Osteoblast (primary cell): ENCODE data around the gene SLC35F1. TPM values are rescaled to one million over a fixed set of nuclear protein-coding genes. Genes with fewer than 3 reads are reported as not detected.

Experiments used
- DNase-seq: peaks from one replicate; pipeline ENCODE4 v3.0.0; 2011; ENCODE audit warnings: low spot score, mixed read lengths; ENCODE audit not compliant: insufficient read length; ENCODE audit errors: missing footprints
- H2AFZ ChIP-seq: 2 replicates; pipeline ENCODE4 v1.6.0; 2011; ENCODE audit warnings: mild to moderate bottlenecking, low read length
- H3K27ac ChIP-seq: 2 replicates; pipeline ENCODE4 v1.5.1; 2011; ENCODE audit warnings: mild to moderate bottlenecking, low read depth, low read length, moderate library complexity
- H3K27me3 ChIP-seq: 2 replicates; pipeline ENCODE4 v1.6.0; 2012; ENCODE audit warnings: mild to moderate bottlenecking, control low read depth, inconsistent platforms, low read length, moderate library complexity; ENCODE audit not compliant: insufficient read depth
- H3K36me3 ChIP-seq: 2 replicates; pipeline ENCODE4 v1.5.1; 2011; ENCODE audit warnings: mild to moderate bottlenecking, low read length, control low read depth, moderate library complexity; ENCODE audit not compliant: insufficient read depth
- H3K4me1 ChIP-seq: 2 replicates; pipeline ENCODE4 v1.5.1; 2011; ENCODE audit warnings: mild to moderate bottlenecking, low read length, control low read depth, moderate library complexity; ENCODE audit not compliant: insufficient read depth
- H3K4me2 ChIP-seq: 2 replicates; pipeline ENCODE4 v1.6.0; 2011; ENCODE audit warnings: mild to moderate bottlenecking, low read length; ENCODE audit not compliant: insufficient read depth
- H3K4me3 ChIP-seq: fragments of 200-600 bp; sonication (generic); 3 replicates; pipeline ENCODE4 v1.5.1; 2012; ENCODE audit warnings: mild to moderate bottlenecking, low read length, inconsistent platforms; ENCODE audit not compliant: insufficient read depth
- H3K79me2 ChIP-seq: 2 replicates; pipeline ENCODE4 v1.6.0; 2012; ENCODE audit warnings: mild to moderate bottlenecking, low read length, control low read depth, inconsistent platforms; ENCODE audit not compliant: insufficient read depth
- H3K9me3 ChIP-seq: 2 replicates; pipeline ENCODE4 v1.5.1; 2011; ENCODE audit warnings: low read depth, low read length, control low read depth
- H4K20me1 ChIP-seq: 2 replicates; pipeline ENCODE4 v1.6.0; 2012; ENCODE audit warnings: mild to moderate bottlenecking, low read length, control low read depth; ENCODE audit not compliant: insufficient read depth
- total RNA-seq: library from RNA; depleted of rRNA; stranded (reverse); fragments of >200 nt; gene quantifications from 2 replicates; pipeline ENCODE4 v1.2.3, GENCODE V29; 2012
- TF ChIP-seq, protein P1 (sequence below): IDR thresholded peaks from 2 replicates; pipeline ENCODE4 v1.5.1; 2011; ENCODE audit warnings: mild to moderate bottlenecking, low read depth, low read length, moderate library complexity; ENCODE audit errors: extremely low read depth

SLC35F1 gene
- total RNA-seq, 1 donor = under 0.01 TPM

GRCh38 chr6:118335325-118335816 lies 428.3 kb downstream of the SLC35F1 start:
- Histone ChIP-seq H3K27ac (no peak overlapping the region), H3K4me1 (no peaks in the 10 kb centered on the region), H3K79me2 (no peaks in the 10 kb centered on the region), H3K9me3 (no peaks in the 10 kb centered on the region), H4K20me1 (no peaks in the 10 kb centered on the region), H3K4me3 (no peak overlapping the region), H2AFZ (no peak overlapping the region), H3K27me3 (no peaks in the 10 kb centered on the region), H3K36me3 (no peaks in the 10 kb centered on the region), H3K4me2 (no peak overlapping the region)
- no peak for DNase-seq
- TF ChIP-seq, protein P1, sequence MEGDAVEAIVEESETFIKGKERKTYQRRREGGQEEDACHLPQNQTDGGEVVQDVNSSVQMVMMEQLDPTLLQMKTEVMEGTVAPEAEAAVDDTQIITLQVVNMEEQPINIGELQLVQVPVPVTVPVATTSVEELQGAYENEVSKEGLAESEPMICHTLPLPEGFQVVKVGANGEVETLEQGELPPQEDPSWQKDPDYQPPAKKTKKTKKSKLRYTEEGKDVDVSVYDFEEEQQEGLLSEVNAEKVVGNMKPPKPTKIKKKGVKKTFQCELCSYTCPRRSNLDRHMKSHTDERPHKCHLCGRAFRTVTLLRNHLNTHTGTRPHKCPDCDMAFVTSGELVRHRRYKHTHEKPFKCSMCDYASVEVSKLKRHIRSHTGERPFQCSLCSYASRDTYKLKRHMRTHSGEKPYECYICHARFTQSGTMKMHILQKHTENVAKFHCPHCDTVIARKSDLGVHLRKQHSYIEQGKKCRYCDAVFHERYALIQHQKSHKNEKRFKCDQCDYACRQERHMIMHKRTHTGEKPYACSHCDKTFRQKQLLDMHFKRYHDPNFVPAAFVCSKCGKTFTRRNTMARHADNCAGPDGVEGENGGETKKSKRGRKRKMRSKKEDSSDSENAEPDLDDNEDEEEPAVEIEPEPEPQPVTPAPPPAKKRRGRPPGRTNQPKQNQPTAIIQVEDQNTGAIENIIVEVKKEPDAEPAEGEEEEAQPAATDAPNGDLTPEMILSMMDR = no peak

- Histone ChIP-seq H3K27ac (no peak overlapping the region), H3K27me3 (no peaks in the 10 kb centered on the region), H3K4me3 (no peak overlapping the region), H3K4me2 (no peak overlapping the region), H3K36me3 (no peaks in the 10 kb centered on the region), H3K79me2 (no peaks in the 10 kb centered on the region), H4K20me1 (no peaks in the 10 kb centered on the region), H3K4me1 (no peaks in the 10 kb centered on the region), H2AFZ (no peak overlapping the region), H3K9me3 (no peaks in the 10 kb centered on the region)
- TF ChIP-seq, protein P1 = no peak
- peak; percentile 23 for DNase-seq
Measured at GRCh38 chr6:118344014-118344670, 437.1 kb downstream of the SLC35F1 start.

DNA sequence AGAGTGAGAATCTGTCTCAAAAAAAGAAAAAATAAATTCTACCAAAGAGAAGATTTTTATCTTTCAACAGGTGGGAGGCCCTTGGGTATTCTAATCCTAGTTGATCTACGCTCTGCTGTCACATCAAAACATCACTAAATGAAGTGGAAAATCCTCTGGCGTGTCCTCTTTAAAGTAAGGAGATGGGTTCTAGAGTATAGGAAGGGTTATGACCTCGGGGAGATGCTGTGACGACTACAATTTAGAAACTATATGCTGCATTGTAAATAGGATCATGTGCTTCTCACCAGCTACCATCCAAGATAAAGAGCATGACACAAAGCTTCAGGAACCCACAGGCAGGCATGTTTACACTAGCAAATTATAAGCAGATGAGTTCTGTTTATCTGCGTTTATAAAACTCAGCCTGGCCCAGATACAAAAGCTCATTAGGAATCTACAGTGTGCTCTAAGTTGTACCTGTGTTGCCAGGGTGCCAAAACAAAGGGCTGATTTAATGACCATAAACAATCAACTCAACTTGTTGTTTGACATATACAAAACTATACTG lies 443.9 kb downstream of the SLC35F1 start:
- Histone ChIP-seq H3K4me3 (no peak overlapping the region), H4K20me1 (no peaks in the 10 kb centered on the region), H3K36me3 (no peaks in the 10 kb centered on the region), H2AFZ (no peak overlapping the region), H3K27me3 (no peaks in the 10 kb centered on the region), H3K4me1 (no peaks in the 10 kb centered on the region), H3K4me2 (no peak overlapping the region), H3K79me2 (no peaks in the 10 kb centered on the region), H3K9me3 (no peaks in the 10 kb centered on the region), H3K27ac (no peak overlapping the region)
- TF ChIP-seq, protein P1 = no peak
- DNase-seq = peak; percentile 23

- Histone ChIP-seq H3K79me2 (no peaks in the 10 kb centered on the region), H3K27ac (no peak overlapping the region), H3K4me3 (no peak overlapping the region), H4K20me1 (no peaks in the 10 kb centered on the region), H3K4me1 (no peaks in the 10 kb centered on the region), H3K27me3 (no peaks in the 10 kb centered on the region), H3K4me2 (no peak overlapping the region), H3K36me3 (no peaks in the 10 kb centered on the region), H3K9me3 (no peaks in the 10 kb centered on the region), H2AFZ (no peak overlapping the region)
- TF ChIP-seq, protein P1 = no peak
- no peak for DNase-seq
Measured at GRCh38 chr6:118353564-118353963, 446.5 kb downstream of the SLC35F1 start.
